Activated gamma-delta T cell treated with anti-CD3 and anti-CD28 coated beads, Interleukin-2, amount 50 U/mL, for 16 hours (primary cell): Measurements from ENCODE around the gene LMBR1.

Source experiments
- DNase-seq: peaks from one replicate; pipeline ENCODE4 v3.0.0-alpha.2; 2020; ENCODE audit warnings: low read depth

LMBR1 gene

DNA sequence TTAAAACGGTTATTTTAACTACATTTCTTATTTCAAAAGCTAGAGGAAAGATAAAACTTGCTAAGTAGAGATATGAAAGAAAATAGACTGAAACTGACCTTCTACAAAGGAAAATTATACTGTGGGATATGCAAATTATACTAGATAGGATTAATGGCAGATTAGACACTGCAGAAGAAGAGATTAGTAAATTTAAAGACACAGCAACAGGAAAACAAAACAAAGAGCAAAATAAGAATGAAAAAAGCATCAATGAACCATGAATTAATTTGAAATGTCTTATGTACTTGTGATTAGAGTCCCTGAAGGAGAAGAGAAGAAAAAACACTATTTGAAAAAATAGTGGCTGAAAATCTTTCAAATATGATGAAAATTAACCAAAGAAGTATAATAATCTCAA is 200.1 kb downstream of the LMBR1 start:
- DNase-seq = no peak

DNA sequence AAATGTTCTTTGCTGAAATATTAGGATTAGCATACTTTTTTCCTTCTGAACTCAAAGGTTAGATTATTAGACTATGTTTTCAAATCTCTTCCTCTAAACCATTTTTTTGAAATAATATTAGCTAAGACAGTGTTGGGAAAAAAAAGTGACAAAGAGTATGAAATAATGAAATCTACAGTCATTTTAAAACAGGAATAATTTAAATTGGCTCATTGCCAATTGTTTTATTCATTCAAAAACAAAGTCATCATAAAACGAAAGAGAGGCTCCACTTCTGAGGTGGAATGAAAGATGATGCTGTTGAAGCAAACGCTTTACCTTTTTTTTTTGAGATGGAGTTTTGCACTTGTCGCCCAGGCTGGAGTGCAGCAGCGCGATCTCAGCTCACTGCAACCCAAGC is 201.2 kb downstream of the LMBR1 start:
- no peak for DNase-seq

DNA sequence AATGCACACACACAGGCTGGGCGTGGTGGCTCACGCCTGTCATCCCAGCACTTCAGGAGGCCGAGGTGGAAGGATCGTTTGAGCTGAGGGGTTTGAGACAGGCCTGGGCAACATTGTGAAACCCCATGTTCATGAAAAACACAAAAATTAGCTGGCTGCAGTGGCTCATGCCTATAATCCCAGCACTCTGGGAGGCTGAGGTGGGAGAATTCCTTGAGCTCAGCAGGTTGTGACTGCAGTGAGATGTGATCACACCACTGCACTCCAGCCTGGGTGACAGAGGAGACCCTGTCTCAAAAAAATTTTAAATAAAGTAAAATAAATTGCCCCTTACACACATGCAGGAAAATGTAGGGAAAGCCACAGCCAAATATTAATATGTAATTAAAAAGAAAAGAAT is 208.3 kb downstream of the LMBR1 start:
- DNase-seq = no peak

DNA sequence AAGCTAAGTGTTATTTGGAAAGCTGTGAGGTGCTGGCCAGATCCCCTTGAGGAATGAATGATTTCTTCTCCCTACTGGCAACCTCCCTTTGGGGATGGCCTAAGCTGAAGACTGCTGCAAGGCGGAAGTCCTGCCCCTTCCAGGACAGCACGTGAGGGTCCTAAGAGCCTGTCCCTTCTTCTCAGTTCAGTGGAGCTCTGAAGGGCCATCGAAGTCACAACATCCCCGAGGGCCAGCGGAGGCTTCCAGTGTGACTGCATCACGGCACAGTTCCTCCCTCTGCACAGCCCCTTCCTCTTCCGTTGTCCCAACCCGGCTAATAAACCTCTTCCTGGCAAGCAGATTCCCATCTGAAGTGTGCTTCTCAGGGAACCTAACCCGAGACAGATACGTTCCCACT is 208.7 kb downstream of the LMBR1 start:
- no peak for DNase-seq

DNA sequence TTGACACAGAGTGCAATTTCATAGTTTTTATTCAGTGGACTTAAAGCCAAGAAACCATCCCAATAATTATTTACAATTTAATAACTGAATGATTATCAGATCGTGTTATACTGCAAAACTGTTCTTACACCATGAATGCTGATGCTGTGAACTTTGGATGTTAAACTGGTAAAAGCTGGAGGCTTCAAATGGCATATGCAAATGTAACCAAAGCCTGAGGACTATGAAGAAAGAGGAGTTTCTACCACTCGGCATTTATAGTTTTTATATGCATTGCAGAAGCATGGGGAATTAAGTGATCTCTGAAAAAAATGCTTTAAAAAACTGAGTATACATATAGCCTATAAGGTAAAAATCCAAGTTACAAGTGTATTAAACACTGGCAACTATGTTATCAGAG is 210.1 kb downstream of the LMBR1 start:
- no peak for DNase-seq

DNA sequence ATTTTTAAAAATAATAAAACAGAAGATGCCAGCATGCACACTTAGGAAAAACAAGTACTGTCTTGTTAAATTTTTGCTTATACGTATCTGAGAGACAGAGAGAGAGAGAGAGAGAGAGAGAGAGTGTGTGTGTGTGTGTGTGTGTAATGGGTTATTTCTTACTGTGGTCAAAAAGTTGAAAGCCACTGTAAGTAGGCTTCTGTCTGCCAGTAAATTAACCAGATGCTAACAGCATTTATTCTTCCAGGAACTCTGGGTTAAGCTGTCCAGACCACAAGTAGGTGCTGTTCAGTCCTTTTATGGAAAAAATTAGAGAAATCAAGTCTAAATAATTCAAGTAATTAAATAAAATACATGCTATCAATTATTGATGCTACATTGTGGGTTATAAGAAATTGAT is 212.7 kb downstream of the LMBR1 start:
- no peak for DNase-seq

DNA sequence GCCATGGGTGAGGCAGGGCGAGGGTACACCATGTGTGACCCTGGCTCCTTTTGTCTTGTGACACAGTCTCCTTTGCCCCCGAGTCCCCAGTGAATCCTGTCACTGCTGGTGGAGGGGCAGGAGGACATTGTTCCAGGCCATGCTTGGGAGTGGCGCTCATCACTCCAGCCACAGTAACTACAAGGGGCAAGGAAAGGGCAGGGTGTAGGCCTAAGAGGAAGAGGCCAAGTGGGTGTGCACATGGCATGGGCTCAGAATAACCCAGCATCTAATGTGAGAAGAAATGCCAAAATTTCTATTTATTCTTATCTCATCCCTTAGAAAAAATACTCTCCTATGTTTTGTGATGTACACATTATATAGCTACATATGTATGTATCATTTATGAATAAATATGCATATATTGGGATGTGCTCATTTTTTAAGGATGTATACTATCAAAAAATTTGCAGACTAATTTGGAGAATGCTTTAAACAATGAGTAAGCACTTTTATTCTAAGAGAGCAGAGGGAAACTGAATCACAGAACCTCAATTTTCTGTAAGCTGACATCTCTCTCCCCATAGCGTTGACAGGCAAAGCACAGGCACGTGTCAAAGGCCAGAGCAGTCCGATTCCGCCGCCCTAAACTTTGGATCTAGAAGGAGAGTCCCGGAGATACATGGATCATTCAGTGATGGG is 215.5 kb downstream of the LMBR1 start:
- DNase-seq = no peak

DNA sequence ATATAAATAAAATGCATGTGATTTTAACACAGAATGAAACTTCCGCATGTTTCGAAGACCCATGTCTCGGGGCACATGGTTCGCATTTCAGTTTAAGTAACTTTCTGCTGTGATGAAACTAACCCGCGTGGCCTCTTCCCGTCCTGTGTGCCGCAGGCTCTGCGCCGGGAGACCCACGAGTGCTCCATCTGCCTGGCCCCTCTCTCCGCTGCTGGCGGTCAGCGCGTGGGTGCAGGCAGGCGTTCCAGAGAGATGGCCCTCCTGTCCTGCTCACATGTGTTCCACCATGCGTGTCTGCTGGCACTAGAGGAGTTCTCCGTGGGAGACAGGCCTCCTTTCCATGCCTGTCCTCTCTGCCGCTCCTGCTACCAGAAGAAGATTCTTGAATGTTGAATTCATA is 216.7 kb downstream of the LMBR1 start:
- DNase-seq = no peak

DNA sequence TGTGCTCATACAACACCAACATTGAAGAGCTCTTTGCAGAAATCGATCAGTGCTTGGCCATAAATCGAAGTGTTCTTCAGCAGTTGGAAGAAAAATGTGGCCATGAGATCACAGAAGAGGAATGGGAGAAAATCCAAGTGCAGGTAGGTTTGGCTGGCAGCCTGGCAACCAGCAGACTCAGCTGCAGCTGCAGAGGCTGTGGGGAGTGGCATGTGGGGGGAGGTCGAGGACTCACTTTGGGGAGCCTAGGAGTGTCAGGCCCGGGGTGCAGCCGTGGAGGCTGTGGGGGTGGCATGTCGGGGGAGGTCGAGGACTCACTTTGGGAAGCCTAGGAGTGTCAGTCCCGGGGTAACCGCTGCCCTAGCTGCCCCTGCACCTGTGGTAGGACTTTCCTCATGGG is 217.3 kb downstream of the LMBR1 start:
- DNase-seq = no peak

DNA sequence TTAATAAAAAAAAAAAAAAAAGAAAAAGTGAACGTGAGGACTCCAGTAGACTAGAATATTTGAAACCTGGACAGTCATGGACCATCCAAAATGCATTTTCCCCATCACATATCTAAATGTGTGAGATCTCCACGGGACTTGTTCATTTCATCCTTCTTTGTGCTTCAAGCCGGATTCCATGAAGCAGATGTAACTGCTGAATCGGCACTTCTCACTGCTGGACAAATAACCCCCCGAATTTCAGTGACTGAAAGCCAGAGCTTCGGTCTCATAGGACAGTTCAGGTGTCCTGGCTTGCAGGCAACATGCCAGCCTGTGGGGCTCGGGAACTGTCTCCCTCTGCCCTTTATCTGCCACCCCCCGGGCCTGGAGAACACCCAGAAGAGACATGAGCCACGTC is 219.1 kb downstream of the LMBR1 start:
- no peak for DNase-seq

DNA sequence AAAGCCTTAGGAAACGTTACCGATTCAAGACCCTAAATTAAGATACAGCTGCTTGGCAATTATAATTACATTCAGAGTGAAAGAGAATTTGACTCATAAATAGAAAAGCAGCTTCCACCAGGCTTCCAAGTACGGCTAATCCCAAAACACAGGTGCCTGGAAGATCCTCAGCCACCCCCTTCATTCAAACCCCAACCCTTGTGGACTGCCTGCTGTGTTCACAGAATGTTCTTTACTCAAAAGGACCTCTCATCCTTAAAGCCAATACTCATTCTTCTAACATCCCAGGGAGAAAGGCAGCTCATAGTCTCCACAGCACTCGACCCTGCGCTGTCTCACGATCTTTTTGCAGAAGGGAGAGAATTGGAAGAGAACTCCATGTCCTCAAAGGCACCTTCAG is 219.5 kb downstream of the LMBR1 start:
- DNase-seq = no peak

DNA sequence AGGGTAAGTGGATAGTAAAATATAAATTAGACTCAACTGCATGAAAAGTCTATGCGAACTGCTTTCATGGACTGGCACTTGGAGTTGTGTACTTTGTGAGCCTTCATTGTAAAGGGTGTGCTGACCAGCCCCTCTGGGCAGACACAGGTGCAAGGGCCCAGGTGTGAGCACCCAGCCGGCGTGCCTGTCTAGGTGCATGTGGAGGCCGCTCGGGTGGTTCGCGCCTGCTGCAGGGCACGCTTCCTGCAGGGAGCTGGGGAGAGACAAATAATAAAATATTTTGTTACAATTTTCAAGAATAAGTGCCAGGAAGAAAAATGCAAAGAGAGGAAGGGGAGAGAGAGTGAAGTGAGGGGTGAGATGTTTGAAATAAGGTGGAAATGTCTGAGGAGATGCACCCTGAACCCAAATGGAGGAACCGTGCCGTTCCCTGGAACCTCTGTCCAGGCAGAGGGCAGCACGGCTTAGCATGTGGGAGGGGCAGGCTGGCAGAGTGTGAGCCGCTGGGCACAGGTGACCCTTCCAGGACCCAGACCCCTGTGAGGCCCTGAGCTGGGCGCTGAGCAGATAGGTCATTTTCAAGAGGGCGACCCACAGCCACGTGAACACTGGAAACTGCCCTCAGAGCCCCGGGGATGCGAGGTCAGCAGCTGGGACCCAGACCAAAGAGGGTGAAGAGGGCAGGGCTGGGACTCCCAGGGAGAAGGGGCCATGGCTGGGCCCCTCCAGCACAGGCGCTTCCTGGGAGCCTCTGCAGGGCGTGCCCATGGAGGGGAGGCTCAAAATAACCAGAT is 223.8 kb downstream of the LMBR1 start:
- no peak for DNase-seq

DNA sequence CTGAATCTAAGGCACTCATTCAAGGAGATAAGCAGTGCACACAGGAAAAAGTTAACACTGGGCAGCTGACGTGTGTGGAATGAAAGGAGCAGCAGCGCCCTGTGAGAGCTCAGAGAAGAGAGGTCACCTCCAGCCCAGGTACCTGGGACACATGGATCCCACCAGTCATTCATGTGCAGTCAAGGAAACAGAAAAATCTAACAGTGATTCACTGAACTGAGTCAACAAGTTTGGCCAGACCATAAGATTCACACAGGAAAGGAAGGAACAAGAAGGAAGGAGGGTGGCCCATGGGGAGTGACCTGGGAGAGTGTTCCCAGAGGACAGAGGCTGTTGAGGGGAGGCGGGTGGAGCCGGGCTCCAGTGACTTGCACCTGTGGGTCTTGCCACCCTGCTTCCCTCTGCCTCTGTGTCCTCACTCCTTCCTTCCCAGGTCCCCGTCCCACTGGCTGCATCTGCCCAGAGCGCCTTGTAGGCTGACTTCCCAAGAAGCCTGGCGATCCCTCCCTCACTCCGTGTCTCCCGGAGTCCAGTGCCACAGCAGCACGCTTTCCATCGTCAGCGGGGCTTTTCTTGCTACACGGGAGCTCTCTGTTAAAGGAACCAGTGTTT is 224.7 kb downstream of the LMBR1 start:
- DNase-seq = no peak

DNA sequence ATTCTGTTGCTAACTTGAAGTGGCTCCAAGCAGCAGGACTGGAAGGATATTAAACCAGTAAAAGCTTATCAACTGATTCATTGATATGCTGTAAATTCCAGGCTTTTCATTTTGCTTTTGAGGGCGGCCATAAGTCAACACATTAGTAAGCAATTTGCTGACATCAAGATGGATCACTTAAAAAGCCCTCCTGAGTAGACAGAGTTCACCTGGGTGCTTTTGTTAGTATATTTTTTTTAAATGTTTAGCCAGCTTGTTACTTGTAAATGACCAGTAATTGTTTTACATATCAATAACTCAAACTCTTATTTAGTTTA is 225.9 kb downstream of the LMBR1 start:
- DNase-seq = no peak

DNA sequence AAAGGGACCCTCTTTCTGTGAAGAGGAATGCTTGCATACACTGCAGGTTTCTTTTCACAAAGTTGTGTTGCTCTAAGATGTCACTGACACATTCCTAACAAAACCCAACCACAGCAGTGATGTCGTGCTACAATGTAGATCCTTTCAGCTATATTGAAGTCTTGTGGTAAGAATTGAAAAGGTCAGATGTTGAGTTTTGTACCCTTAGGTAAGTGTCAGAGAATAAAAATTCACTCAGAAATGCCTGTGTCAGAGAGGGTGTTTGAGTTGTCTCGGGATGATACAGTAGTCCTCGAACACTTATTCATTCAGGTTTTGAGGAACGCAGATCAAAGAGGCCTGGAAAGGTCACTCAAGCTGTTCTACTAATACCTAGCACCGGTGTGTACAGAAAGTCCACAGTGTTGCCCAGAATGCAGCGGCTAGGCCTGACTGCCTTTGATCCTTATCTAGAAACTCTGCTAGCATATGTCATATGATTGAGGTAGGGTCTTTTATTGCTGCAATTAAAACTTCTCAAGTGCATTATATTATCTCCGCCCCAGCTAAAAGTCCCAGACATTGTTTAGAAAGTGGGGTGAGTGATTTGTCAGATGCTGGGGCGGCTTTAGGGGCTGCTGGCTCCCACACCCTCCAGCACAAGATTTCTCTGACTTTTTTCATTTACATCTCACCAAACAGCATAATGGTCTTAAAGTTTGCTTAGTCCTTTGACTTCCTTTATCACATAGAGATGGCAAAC is 226.4 kb downstream of the LMBR1 start:
- no peak for DNase-seq

DNA sequence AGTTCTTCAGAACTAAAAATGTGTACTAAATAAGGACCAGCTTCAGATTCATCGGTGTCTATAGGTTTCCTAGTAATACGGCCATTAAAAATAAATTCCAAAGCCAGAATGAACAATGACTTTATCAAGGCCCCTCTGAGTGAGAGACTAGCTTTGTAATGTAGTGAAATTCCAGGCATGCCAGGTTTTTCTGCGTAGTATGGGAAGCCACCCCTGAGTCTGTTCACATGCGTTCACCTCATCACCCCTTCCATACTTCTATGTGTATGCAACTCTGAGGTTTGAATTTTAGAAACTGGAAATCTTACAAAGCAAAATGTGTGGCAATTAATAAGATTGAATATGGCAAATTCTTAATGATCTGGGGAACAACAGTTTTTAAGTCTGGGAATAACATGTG is 227.9 kb downstream of the LMBR1 start:
- no peak for DNase-seq

DNA sequence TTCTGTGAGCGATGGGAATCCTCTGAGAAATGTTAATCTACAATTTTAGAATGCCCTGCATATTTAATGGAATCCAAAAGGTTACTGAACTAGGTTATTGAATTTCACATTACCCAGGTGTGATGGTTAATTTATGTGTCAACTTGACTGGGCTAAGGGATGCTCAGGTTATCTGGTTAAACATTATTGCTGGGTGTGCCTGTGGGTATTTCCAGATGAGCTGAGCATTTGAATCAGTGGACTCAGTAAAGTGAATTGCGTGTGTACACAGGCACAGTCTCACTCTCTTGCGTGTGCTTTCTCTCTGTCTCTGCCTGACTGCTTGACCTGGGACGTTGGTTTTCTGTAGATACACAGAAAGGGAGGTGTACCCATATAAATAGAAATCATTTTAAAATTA is 230.7 kb downstream of the LMBR1 start:
- no peak for DNase-seq

DNA sequence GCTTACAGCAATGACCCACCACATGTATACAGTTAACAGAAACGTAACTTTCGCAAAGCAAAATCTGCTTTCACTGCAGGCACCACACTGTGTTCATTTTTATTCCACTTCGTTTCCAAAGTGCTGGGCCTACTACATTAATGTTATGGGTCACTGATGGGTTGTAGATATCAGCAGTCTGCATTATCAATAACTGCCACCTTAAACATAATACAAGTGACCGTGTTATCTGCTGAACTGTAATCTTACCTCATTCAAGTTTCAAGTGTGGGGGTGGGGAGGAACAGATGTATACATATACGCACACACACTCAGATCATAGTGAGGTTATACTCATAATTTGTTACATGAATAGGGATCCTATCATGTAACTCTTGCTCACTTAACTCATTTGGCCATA is 231.3 kb downstream of the LMBR1 start:
- no peak for DNase-seq

DNA sequence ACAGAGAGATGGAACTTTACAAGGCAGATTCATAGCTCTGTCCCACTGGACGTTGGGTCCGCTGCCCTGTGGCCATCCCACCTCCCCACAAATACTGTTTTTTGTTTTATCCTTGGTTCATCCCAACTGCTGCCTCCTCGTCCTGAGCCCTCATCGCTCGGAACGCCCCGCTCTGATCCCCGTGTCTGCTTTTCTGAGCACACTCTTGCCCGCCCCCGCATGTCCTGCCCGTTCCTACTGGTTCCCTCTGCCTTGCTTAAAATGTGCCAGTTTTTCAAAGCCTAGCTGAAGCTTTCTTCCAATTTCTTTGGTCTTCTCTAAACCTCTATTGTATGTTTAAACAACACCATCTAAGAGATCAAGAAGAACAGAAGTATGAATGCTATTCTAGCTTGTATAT is 233.0 kb downstream of the LMBR1 start:
- no peak for DNase-seq

DNA sequence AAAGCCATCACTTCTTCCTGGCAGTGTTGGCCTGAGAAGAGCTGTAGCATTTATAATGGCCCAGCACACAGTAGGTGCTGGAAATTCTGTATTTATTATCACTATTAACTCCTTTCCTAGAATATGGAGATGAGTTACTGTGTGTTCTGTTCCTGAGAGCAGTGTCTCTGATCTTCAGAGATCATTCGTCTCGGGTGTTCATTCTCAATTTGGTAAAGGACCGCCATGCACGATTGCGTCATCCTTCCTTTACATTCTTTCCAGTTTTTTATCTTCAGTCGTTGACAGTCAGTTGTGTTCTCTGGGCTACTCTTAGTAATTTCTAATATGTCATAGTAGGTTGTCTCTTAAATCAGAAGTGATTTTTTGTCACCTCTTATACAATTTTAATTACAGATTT is 233.8 kb downstream of the LMBR1 start:
- no peak for DNase-seq

DNA sequence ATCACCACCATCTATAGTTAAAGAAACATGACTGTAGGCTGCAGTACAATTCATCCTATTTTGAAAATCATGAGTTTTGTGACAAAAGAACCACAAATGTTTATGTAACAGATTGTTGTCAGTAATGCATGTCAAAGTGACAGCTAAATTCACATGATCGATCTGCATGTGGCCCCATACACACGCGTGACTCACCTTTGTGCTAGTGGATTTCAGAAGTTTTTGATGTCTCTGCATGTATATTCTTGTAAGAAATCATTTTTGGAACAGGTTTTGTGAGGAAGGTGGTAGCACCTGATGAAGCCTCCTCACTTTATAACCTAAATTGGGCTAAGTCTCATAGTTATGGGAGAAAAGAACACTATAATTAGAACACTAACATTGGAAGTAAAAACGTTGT is 235.3 kb downstream of the LMBR1 start:
- no peak for DNase-seq

DNA sequence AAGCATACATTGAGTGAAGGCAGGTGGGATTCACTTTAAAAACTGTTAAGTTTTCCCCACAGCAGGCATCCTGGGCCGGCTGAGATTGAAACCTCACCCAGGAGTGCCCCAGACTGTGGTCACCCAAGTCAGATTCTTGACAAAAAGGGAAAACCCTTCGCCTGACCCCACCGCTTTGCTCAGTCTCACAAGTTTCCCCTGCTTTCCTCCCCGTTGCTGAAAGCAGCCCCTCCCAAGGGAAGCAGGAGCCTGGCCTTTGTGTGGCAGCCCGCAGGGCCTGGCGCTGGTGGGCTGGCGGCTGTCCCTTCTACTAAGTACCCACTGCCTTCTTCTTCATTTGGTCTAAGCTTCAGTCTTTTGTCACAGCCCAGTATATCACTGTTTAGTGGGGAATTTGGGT is 236.4 kb downstream of the LMBR1 start:
- DNase-seq = no peak

DNA sequence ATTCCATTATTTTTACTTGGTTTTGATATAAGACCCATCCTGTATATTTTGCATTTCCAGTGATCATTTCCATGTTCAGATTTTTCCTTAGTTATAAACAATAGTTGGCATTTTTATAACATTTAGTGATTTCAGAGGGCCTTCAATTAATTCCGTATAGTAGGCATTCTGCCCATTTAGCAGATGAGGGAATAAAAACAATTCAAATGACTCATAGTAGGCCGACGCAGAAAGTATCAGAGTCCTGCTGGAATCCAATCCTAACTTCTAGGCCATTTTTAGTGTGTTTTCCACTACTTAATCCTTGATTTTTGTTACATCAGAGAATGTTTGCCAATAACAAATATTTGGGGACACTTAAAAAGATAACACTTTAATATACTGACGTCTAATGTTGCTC is 237.0 kb downstream of the LMBR1 start:
- DNase-seq = no peak
